GM18526 (cell line): ENCODE data around the gene TYW1.

ENCODE experiments used
- POLR2A ChIP-seq: IDR thresholded peaks from 3 replicates; pipeline ENCODE4 v1.6.1; 2011; ENCODE audit not compliant: insufficient read length; ENCODE audit errors: extremely low read depth

Gene TYW1

DNA sequence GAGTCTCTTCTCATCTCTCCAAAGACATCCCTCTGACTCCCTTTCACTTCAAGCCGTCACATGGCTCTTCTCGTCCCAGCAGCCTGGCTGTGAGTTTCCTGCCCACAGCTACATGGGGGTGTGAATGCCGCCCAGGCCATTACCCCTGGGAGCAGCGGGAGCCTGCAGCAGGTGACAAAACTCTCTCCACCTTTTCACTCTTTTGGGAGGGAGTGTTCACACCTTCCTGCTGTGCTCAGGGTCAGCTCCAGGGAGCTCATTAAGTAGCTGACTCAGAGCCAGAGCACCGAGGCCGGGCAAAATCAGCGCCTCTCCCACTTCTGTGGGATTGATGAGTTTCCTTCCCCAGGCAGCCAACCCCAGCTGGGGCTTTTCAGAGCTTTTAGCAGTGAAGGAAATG lies 271.3 kb downstream of the TYW1 start:
- TF ChIP-seq POLR2A = no peak
